AG04450 (cell line): Measurements from ENCODE around the gene ANP32D. TPM values are rescaled to one million over a fixed set of nuclear protein-coding genes. Genes with fewer than 3 reads are reported as not detected.
"Not testable (repeated sequence)": the region's sequence is repeated elsewhere in the genome, so short reads cannot be mapped to it uniquely, and the experiment has no call there.

Experiments
- CTCF ChIA-PET: fragments of 300-600, 350-600 bp; formaldehyde crosslinking; extraction: SDS; loops from one replicate; lab custom pipeline; 2022; ENCODE audit warnings: antibody characterized with exemption, inconsistent platforms; lab: Charles Lee
- POLR2A ChIA-PET: fragments of 350-600 bp; formaldehyde crosslinking; extraction: SDS; loops from one replicate; lab custom pipeline; 2021; ENCODE audit warnings: antibody characterized with exemption, inconsistent platforms; lab: Yijun Ruan, JAX
- DNase-seq: peaks from one replicate; pipeline ENCODE4 v3.0.0-alpha.2; 2011; ENCODE audit warnings: low read depth, low spot score
- H3K27ac ChIP-seq: one replicate; pipeline ENCODE4 v1.5.1; 2012; ENCODE audit warnings: low read depth, low read length, control low read depth
- H3K27me3 ChIP-seq: one replicate; pipeline ENCODE4 v1.6.0; 2012; ENCODE audit warnings: low read length; ENCODE audit not compliant: control insufficient read depth, insufficient read depth
- H3K4me3 ChIP-seq: 2 replicates; pipeline ENCODE4 v1.5.1; 2011; ENCODE audit warnings: mild to moderate bottlenecking, low read depth, low read length, control low read depth
- H3K9me3 ChIP-seq: 2 replicates; pipeline ENCODE4 v1.5.1; 2012; ENCODE audit warnings: low read length; ENCODE audit not compliant: control insufficient read depth, insufficient read depth
- polyA plus RNA-seq: library from polyadenylated mRNA; depleted of rRNA; stranded (reverse); fragments of >200 nt; gene quantifications from 2 replicates; pipeline ENCODE4 v1.2.3, GENCODE V29; 2011
- TF ChIP-seq, protein P1 (sequence below): IDR thresholded peaks from 2 replicates; pipeline ENCODE4 v1.5.1; 2011; ENCODE audit warnings: low read depth, low read length, control low read depth, inconsistent platforms

ANP32D gene
- polyA plus RNA-seq, 1 experiment = not detected

DNA sequence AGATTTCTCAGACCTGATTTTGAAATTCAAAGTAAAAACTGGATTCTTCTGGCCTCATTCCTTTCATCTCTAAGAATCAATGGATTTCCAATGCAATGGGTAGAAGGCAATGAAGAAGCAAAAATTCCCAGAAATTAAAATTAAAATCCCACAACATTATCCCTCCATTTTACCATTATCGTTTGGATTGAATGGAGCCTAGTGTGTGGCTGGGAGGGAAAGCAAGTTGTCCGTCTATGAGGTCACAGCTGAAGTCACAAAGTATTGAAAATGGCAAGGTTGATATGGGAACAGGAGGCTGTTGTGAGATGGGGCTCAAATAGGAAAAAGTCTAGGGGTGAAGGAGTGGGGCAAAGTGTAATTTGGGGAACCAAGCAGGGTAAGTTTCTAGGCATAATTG, 9.8 kb downstream of the ANP32D start, which contains the start of gene C12orf54:
TSS of gene C12orf54 (plus strand) at position 301 of the 400 bp plus-strand sequence. CDS start 799 bp downstream, outside the sequence.
- Histone ChIP-seq H3K27ac (no peak within 1 kb of the TSS), H3K4me3 (no peak within 1 kb of the TSS), H3K27me3 (peaks cover 6% of the 10 kb centered on the region), H3K9me3 (no peaks in the 10 kb centered on the region)
- no peak for DNase-seq
- CTCF ChIA-PET = no interaction called here
- POLR2A ChIA-PET = no interaction called here
- TF ChIP-seq, protein P1, sequence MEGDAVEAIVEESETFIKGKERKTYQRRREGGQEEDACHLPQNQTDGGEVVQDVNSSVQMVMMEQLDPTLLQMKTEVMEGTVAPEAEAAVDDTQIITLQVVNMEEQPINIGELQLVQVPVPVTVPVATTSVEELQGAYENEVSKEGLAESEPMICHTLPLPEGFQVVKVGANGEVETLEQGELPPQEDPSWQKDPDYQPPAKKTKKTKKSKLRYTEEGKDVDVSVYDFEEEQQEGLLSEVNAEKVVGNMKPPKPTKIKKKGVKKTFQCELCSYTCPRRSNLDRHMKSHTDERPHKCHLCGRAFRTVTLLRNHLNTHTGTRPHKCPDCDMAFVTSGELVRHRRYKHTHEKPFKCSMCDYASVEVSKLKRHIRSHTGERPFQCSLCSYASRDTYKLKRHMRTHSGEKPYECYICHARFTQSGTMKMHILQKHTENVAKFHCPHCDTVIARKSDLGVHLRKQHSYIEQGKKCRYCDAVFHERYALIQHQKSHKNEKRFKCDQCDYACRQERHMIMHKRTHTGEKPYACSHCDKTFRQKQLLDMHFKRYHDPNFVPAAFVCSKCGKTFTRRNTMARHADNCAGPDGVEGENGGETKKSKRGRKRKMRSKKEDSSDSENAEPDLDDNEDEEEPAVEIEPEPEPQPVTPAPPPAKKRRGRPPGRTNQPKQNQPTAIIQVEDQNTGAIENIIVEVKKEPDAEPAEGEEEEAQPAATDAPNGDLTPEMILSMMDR = no peak

- TF ChIP-seq, protein P1 = no peak
- no peak overlapping the region for H3K27ac ChIP-seq
- no peaks in the 10 kb centered on the region for H3K9me3 ChIP-seq
- ChIA-PET POLR2A (no interaction called here), CTCF (no interaction called here)
- DNase-seq = no peak
- peaks cover 6% of the 10 kb centered on the region for H3K27me3 ChIP-seq
- no peak overlapping the region for H3K4me3 ChIP-seq
Measured at GRCh38 chr12:48482930-48483329, 10.6 kb downstream of the ANP32D start.

- no peak for DNase-seq
- ChIA-PET CTCF (no interaction called here), POLR2A (no interaction called here)
- Histone ChIP-seq H3K27ac (no peak overlapping the region), H3K9me3 (no peaks in the 10 kb centered on the region), H3K4me3 (no peak overlapping the region), H3K27me3 (peaks cover 6% of the 10 kb centered on the region)
- TF ChIP-seq, protein P1 = no peak
Measured at GRCh38 chr12:48486261-48486660, 13.9 kb downstream of the ANP32D start.

- POLR2A ChIA-PET = no interaction called here
- TF ChIP-seq, protein P1 = no peak
- H3K27ac ChIP-seq = no peak overlapping the region
- H3K9me3 ChIP-seq = no peaks in the 10 kb centered on the region
- H3K4me3 ChIP-seq = no peak overlapping the region
- no peak for DNase-seq
- peaks cover 6% of the 10 kb centered on the region for H3K27me3 ChIP-seq
- CTCF ChIA-PET = no interaction called here
Measured at GRCh38 chr12:48486679-48487078, 14.3 kb downstream of the ANP32D start.

- peaks cover 6% of the 10 kb centered on the region for H3K27me3 ChIP-seq
- no peak overlapping the region for H3K27ac ChIP-seq
- TF ChIP-seq, protein P1 = no peak
- H3K4me3 ChIP-seq = no peak overlapping the region
- ChIA-PET CTCF (interaction anchor here (1.0 kb wide), 1 partner anchor 133 kb away, joined by 3 read pairs; no protein-coding TSS in a partner anchor), POLR2A (no interaction called here)
- peak; percentile 3 for DNase-seq
- H3K9me3 ChIP-seq = no peaks in the 10 kb centered on the region
Measured at GRCh38 chr12:48489012-48489411, 16.7 kb downstream of the ANP32D start.

- H3K4me3 ChIP-seq, H3K27me3 ChIP-seq, DNase-seq, H3K9me3 ChIP-seq, POLR2A ChIA-PET, H3K27ac ChIP-seq: not testable (repeated sequence)
- CTCF ChIA-PET = interaction anchor here (1.0 kb wide), 1 partner anchor 132 kb away, joined by 3 read pairs; no protein-coding TSS in a partner anchor
Measured at GRCh38 chr12:48489456-48489855, 17.1 kb downstream of the ANP32D start.

- H3K27ac ChIP-seq, POLR2A ChIA-PET, H3K9me3 ChIP-seq, DNase-seq, CTCF ChIA-PET, H3K4me3 ChIP-seq, H3K27me3 ChIP-seq: not testable (repeated sequence)
Measured at GRCh38 chr12:48500281-48500680, 27.9 kb downstream of the ANP32D start.

- H3K4me3 ChIP-seq, POLR2A ChIA-PET, CTCF ChIA-PET, H3K27me3 ChIP-seq, H3K27ac ChIP-seq, H3K9me3 ChIP-seq, DNase-seq: not testable (repeated sequence)
Measured at GRCh38 chr12:48506836-48507235, 34.5 kb downstream of the ANP32D start.
